8988T (cell line): Measurements from ENCODE around the gene CFAP206.

Experiments
- DNase-seq: peaks from one replicate; pipeline ENCODE4 v3.0.0; 2011

CFAP206 gene, protein sequence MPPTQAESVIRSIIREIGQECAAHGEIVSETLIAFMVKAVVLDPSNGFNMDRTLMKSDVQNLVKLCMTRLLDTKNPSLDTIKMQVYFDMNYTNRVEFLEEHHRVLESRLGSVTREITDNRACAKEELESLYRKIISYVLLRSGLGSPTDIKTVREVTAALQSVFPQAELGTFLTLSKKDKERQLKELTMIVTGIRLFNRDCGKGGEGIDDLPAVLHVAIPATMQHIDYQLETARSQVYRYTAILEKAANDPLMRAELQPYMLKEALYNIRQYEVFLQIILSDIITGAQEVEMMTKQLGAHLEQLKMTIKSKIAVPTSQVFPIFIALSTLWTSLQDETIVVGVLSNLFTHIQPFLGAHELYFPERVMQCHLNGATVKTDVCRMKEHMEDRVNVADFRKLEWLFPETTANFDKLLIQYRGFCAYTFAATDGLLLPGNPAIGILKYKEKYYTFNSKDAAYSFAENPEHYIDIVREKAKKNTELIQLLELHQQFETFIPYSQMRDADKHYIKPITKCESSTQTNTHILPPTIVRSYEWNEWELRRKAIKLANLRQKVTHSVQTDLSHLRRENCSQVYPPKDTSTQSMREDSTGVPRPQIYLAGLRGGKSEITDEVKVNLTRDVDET

DNA sequence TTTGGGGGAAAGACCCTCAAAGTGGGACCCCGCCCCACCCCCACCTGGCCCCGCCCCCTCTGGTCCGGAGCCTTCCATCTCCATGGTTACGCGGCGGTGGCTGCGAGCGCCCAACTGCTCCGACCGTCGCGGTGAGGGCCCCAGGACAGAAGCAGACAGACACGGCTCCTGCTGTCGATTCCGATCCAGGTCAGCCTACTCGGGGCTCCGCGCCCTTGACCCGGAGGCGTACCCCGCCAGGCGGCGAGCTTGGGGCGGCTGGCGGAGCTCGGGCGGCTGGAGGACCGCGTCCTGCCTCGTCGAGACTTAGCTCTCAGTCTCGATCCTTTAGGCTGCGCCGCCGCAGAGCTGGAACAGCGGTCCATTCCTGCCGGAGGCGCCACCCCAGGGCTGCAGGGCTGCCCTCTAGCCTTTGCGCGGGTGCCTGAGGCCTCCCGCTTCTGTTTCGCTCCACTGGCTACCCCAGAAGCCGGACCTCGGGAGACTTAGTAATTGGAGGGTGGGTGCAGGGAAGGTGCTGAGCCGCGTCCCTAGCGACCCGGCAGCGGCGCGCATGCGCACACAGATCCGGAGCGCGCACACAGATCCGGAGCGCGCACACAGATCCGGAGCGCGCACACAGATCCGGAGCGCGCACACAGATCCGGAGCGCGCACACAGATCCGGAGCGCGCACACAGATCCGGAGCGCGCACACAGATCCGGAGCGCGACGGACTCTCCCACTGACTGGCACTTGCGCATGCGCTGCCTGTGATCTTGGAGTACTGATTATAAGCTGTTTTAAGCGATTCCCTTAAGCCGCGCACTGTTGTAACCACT lies at the start of gene CFAP206:
TSS of gene CFAP206 (plus strand) at position 72 of the 820 bp plus-strand sequence. CDS start 1,868 bp downstream, outside the sequence.
- peak; percentile 63 for DNase-seq

DNA sequence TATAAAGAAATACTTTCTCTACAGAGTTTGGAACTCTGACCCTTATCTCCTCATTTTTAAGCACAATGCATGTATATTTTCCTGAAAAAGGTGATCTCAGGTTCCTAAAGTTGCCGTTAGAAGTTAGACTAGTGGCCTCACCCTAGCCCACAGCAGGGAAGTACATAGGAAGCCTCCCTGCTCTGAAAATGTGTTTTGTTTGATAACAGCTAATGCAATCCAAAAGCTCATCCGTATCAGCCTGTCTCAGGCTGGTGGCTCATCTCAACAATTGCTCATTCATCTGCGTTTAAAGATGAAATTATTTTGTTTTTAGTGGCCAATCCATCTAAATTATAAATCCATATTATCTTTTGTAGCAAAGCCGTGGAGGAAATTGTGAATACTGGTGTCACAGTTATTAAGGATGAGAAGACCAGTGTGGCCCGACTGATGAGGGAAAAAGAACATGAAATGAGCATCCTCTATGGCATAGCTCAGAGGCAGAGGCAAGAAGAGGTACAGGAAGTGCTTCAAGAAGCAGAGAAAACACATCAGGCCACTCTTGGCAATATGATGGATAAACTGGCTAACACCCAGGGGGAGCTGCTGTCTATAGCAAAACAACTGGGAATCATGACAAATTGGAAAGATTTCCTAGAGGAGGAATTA lies 43.0 kb upstream of the CFAP206 start:
- no peak for DNase-seq

GRCh38 chr6:87366072-87366827 lies 41.5 kb upstream of the CFAP206 start:
- no peak for DNase-seq

DNA sequence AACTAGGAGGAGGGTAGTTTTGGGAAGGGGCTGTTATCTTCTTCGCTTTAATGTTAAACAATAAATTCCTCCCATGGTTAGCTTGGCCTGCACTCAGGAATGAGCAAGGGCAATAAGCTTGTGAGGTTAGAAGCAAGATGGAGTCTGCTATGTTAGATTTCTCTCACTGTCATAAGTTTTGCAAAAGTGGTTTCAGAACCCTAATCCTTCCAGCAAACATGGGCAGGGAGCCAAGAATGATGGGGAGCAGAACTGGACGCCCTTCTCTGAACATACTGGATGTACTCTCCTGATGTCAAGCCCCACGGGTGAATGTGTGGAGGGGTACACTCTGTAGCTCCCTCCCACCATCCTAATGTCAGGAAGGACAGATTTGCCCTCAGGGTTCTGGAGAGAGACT lies 40.9 kb upstream of the CFAP206 start:
- DNase-seq, result no peak

DNA sequence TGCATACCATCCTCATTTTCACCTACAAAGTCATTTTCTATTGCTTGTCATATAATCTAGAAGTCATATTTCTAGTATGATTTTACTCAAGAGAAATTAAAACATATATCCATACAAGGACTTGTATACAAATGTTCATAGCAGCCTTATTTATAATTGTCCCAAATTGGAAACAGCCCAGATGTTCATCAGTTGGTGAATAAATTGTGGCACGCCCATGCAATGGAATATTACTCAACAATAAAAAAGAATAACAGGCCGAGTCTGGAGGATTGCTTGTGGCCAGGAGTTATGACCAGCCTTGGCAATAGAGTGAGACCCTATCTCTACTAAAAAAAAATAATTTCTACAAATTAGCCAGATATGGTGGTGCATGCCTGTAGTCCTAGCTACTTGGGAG lies 34.4 kb upstream of the CFAP206 start:
- DNase-seq, result no peak

DNA sequence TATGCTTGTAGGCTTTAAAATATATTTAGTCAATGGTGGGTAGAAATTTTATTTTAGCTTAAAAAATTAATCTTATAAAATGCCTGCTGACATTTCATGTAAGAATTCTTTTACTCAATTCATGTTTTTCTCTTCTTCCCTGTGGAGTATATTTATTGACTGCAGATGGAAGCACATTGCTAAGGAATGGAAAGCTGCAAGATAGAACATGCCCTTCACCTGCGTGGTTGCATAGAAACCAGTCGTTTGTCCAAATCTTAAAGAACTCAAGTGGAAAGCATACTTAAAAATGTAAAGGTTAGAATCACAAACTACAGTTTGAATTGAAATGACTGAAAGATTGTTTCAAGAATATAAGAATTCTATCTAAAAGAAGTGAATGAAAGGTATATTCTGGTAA lies 32.5 kb upstream of the CFAP206 start:
- DNase-seq, result no peak

DNA sequence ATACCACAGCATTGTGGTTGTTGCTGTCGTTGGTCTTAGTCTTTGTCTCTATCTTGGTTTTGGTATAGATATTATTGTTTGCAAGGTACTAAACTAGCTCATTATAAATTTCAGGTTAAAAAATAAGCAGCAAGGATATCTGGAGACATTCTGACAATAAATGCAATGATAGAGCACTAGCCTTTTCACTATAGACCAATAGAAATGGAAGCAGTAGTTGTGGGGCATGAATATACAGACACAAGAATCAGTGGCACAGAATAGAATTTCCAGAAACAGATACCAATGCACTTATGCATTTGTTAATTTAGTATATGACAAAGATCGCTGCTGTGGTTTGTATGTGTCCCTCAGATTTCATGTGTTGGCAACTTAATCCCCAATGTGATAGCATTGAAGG lies 31.1 kb upstream of the CFAP206 start:
- DNase-seq, result no peak

DNA sequence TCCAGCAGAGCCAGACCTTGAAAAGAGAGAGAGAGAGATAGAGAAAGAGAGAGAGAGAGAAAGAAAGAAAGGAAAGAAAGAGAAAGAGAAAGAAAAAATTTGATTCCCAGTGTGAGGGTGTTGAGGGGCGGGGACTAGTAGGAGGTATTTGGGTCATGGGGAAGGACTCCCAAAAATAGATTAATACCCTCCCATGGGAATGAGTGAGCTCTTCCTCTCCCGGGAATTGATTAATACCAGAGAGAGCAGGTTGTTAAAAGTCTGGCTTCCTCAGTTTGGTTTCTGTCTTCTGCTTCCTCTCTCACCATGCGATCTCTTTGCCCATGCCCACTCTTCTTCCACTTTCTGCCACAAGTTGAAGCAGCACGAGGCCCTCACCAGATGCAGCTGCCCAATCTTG lies 28.8 kb upstream of the CFAP206 start:
- no peak for DNase-seq

DNA sequence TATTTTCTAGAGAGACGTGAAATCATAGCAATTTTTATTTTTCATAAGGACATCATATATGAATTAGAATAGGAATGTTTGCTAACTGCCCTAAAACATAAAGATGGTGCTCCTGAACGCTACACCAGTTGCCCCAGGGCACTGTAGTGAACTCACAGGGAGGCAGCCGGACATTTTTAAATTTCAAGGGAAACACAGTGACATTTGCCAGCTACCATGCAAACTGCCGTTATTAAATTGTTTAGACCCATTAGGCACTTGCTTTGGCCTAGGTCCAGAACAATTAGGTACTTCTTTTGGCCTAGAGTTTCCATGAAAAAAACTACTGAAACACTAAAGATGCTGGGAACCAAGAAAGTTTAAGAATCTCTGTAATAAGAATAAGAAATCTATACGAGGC lies 24.9 kb upstream of the CFAP206 start:
- DNase-seq, result no peak

DNA sequence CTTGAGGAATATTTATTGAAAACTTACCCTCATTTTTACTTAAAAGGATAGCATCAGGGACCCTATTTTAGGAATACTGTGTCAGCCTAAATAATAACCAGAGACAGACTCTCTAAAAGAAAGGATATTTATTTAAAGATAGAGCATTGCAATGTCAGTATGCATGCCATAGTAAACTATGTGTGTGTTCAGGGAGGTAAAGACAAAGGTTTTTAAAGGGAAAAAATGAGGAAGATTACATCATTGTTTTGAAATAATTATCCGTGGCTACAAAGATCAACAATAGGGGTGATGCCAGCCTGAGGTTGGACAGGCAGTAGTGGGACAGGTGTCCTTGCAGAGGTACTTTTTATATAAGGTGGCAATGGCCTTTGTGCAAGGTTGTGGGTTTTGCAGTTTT lies 23.7 kb upstream of the CFAP206 start:
- DNase-seq, result no peak

GRCh38 chr6:87384449-87384848 lies 23.3 kb upstream of the CFAP206 start:
- no peak for DNase-seq

GRCh38 chr6:87391334-87391733 lies 16.4 kb upstream of the CFAP206 start:
- DNase-seq, result peak; percentile 31

DNA sequence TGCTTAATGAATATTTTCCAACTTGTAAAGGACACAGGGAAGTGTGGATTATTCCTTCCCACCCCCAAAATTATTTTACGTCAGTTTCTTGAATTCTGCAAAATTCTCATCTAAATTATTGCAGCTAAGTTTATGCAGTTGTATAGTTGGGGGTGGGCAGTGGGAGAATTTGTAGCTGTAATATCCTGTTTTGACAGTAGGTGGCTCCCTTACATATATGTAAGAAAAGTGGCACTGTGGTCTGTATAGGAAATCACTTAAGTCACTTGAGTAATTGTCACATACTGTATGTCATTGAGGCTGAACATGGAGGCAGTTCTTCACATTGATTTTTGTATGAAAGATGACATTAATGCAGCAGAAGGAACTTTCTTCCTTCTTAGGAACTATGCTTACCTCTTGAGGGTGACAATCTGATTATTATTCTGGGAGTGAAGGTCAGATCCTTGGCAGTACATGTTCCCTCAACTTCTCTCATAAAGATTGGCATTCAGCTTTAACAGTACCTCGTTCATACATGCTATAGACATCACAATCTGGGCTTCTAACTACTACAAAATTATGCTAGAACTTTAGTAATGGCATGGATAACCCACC lies 14.6 kb upstream of the CFAP206 start:
- DNase-seq, result no peak

- no peak for DNase-seq
These were observed 12.3 kb upstream of the CFAP206 start for GRCh38 chr6:87395431-87395830.

DNA sequence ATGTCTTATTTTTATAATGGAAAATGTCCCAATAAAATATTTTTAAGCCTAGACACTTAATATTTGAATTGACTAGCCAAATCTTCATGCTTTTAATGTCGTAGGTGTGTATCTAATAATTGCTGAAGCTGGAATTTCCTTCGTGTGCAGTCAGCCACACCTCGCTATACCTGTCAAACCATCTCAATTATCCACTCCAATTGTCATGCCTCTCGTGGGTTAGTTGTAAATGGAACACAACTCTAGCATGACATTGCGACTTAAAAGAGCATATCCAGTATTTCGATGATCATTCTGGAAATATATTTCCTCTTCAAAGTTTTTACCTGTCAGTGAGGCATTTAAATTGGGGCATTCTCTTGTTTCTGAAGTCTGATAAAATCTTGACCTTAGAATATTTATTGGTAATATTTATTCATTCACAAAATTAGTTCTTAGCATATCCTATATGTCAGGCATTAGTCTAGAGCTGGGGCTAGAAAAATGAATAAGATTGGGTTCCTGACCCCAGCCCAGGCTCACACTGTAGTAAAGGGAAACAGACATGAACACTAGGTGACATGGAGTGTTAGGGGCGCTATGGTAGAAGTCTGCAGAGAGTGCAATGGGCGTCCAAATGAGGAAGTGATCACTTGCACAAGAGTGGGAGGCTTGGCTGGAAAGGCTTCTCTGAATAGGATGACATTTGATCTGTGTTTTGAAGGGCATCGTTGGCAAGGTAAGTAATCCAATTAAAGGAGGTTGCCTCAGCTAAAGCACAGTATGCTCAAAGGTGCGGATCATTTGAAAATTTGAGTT lies 11.0 kb upstream of the CFAP206 start:
- DNase-seq, result no peak

- DNase-seq, result no peak
These were observed 10.1 kb upstream of the CFAP206 start for GRCh38 chr6:87397656-87398055.

DNA sequence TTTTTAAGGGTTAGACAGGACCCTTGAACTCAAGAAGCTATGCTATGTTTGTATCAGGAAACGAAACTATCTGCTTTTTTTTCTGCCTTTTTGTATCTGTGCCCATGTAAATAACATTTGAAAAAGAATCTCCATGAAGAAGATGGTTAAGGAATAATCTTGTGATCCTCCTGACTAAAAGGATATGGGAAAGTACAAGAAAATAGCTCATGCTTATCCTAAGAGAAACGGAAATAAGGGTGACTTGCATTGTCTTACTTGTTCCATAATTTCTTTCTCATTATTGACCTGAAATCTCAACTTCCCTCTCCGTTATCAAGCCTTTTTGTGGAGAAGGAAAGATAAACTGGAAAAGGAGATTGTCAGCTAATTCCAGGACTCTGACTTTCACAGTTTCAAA lies 5.9 kb upstream of the CFAP206 start:
- DNase-seq, result no peak

- DNase-seq, result no peak
These were observed 241 bp upstream of the CFAP206 start for GRCh38 chr6:87407561-87407900.

DNA sequence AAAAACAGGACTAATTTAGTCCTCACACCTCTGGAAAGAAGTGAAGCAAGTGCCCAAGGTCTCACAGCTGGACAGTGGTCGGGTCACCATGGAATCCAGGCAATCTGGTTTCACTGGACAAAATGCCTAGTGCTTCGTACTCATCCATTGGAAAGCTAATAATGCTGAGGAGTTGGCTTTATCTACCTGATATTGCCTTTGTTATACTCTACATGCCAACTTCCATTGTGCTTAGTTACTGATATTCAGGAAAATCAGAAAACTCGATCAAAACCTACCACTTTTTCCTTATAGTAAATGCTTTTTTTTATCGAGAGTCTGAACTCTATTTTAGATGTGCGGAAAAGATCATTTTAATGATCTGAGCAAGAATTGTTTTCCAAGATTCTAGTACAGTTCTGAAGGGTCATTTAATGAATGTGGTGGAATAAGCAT lies 966 bp downstream of the CFAP206 start:
- DNase-seq, result no peak

- DNase-seq, result no peak
These were observed 11.5 kb downstream of the CFAP206 start for GRCh38 chr6:87419266-87419665.

GRCh38 chr6:87420360-87420759 lies 12.6 kb downstream of the CFAP206 start:
- DNase-seq, result no peak
